NT2/D1 (cell line): ENCODE measurements around the gene HSPA12B.

Experiments
- SUZ12 ChIP-seq: IDR thresholded peaks from 2 replicates; pipeline ENCODE4 v1.6.1; 2011; ENCODE audit not compliant: insufficient read length, insufficient read depth; ENCODE audit errors: extremely low read depth
- ZNF274 ChIP-seq: IDR thresholded peaks from 2 replicates; pipeline ENCODE4 v1.6.1; 2011; ENCODE audit warnings: mild to moderate bottlenecking, low read depth, low read length

DNA sequence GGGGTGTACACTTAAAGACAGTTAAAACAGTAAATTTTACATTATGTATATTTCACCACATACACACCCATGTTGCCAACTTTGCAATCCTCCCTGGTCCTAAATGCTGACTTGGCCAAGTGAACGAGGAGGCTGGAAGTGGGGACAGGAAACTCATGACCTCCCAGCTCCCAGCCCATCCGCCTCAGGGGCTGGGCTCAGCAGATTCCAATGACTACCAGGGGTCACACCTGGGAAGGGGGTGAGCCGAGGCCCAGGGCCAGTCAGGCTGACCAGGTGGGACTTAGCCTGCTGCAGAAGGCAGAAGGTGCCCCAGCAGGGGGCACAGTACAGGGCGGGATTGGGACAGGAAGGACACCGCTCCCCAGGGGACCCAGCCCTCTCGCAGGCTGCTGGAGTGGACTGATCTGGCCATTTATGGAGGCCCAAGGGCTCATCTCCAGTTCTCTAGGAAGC lies 22.4 kb upstream of the HSPA12B start:
- TF ChIP-seq ZNF274 (no peak), SUZ12 (no peak)
